Measurements from ENCODE around the gene SLC25A46.

GRCh38 chr5:110702300-110702699 is 36.5 kb upstream of the SLC25A46 start:
- TF ChIP-seq EZH2 (IDR thresholded peaks at IDR 0.05) (no peak), POLR2AphosphoS5 (IDR thresholded peaks at IDR 0.05; ENCODE audit: borderline replicate concordance, low read depth, low read length) (no peak), FOXP2 (optimal IDR thresholded peaks at IDR 0.05; ENCODE audit: control extremely low read depth, extremely low read length, insufficient read depth) (no peak)

Data from SK-N-MC (cell line).